ENCODE data around the gene CCDC88B. TPM values are rescaled to one million over a fixed set of nuclear protein-coding genes. Genes with fewer than 3 reads are reported as not detected.

The CCDC88B gene
- total and polyA plus RNA-seq, 2 donors: 2.6 to 10.2 TPM

GRCh38 chr11:64352099-64352994 is 12.3 kb downstream of the CCDC88B start:
- DNase-seq (ENCODE audit: extremely low spot score): no peak
- Histone ChIP-seq H3K4me1 (ENCODE audit: insufficient read depth) (no peaks in the 10 kb centered on the region), H3K36me3 (ENCODE audit: insufficient read depth) (no peaks in the 10 kb centered on the region), H3K4me3 (ENCODE audit: low read depth, low read length) (no peak overlapping the region), H3K27ac (ENCODE audit: low read depth) (no peak overlapping the region)
- WGBS: 92% methylated on average over 33 of the region's 33 CpGs

- no peak for DNase-seq (ENCODE audit: extremely low spot score)
- no peak overlapping the region for H3K27ac ChIP-seq (ENCODE audit: low read depth)
- no peak overlapping the region for H3K4me3 ChIP-seq (ENCODE audit: low read depth, low read length)
- H3K4me1 ChIP-seq (ENCODE audit: insufficient read depth): peaks cover 3% of the 10 kb centered on the region
- 91% methylated on average over 34 of the region's 34 CpGs for WGBS
- no peaks in the 10 kb centered on the region for H3K36me3 ChIP-seq (ENCODE audit: insufficient read depth)
Measured at GRCh38 chr11:64352995-64353714, 13.2 kb downstream of the CCDC88B start.

- Histone ChIP-seq H3K4me1 (ENCODE audit: insufficient read depth) (peaks cover 5% of the 10 kb centered on the region), H3K27ac (ENCODE audit: low read depth) (no peak overlapping the region), H3K36me3 (ENCODE audit: insufficient read depth) (no peaks in the 10 kb centered on the region), H3K4me3 (ENCODE audit: low read depth, low read length) (no peak overlapping the region)
- WGBS: 86% methylated on average over 20 of the region's 20 CpGs
- no peak for DNase-seq (ENCODE audit: extremely low spot score)
Measured at GRCh38 chr11:64353715-64354506, 13.9 kb downstream of the CCDC88B start.

- Histone ChIP-seq H3K4me3 (ENCODE audit: low read depth, low read length) (peak overlapping the region; percentile 19), H3K4me1 (ENCODE audit: insufficient read depth) (peaks cover 5% of the 10 kb centered on the region), H3K27ac (ENCODE audit: low read depth) (no peak overlapping the region), H3K36me3 (ENCODE audit: insufficient read depth) (no peaks in the 10 kb centered on the region)
- 15% methylated on average over 23 of the region's 23 CpGs for WGBS
- no peak for DNase-seq (ENCODE audit: extremely low spot score)
Measured at GRCh38 chr11:64355078-64355940, 15.3 kb downstream of the CCDC88B start.

- H3K36me3 ChIP-seq (ENCODE audit: insufficient read depth): peaks cover 2% of the 10 kb centered on the region
- H3K27ac ChIP-seq (ENCODE audit: low read depth): no peak overlapping the region
- no peak overlapping the region for H3K4me3 ChIP-seq (ENCODE audit: low read depth, low read length)
- no peak for DNase-seq (ENCODE audit: extremely low spot score)
- 85% methylated on average over 25 of the region's 25 CpGs for WGBS
- peaks cover 5% of the 10 kb centered on the region for H3K4me1 ChIP-seq (ENCODE audit: insufficient read depth)
Measured at GRCh38 chr11:64356498-64357411, 16.8 kb downstream of the CCDC88B start.

GRCh38 chr11:64357446-64357845 is 17.4 kb downstream of the CCDC88B start:
- no peak overlapping the region for H3K4me3 ChIP-seq (ENCODE audit: low read depth, low read length)
- WGBS: 94% methylated on average over 6 of the region's 6 CpGs
- DNase-seq (ENCODE audit: extremely low spot score): no peak
- peaks cover 6% of the 10 kb centered on the region for H3K36me3 ChIP-seq (ENCODE audit: insufficient read depth)
- H3K27ac ChIP-seq (ENCODE audit: low read depth): no peak overlapping the region
- peaks cover 5% of the 10 kb centered on the region for H3K4me1 ChIP-seq (ENCODE audit: insufficient read depth)

- peaks cover 5% of the 10 kb centered on the region for H3K4me1 ChIP-seq (ENCODE audit: insufficient read depth)
- no peak for DNase-seq (ENCODE audit: extremely low spot score)
- peaks cover 7% of the 10 kb centered on the region for H3K36me3 ChIP-seq (ENCODE audit: insufficient read depth)
- WGBS: 63% methylated on average over 13 of the region's 13 CpGs
- no peak overlapping the region for H3K27ac ChIP-seq (ENCODE audit: low read depth)
- H3K4me3 ChIP-seq (ENCODE audit: low read depth, low read length): no peak overlapping the region
Measured at GRCh38 chr11:64357904-64358535, 18.0 kb downstream of the CCDC88B start.

- H3K36me3 ChIP-seq (ENCODE audit: insufficient read depth): peaks cover 7% of the 10 kb centered on the region
- H3K4me3 ChIP-seq (ENCODE audit: low read depth, low read length): peak overlapping the region; percentile 83
- no peak for DNase-seq (ENCODE audit: extremely low spot score)
- no peak overlapping the region for H3K27ac ChIP-seq (ENCODE audit: low read depth)
- H3K4me1 ChIP-seq (ENCODE audit: insufficient read depth): peaks cover 5% of the 10 kb centered on the region
- WGBS: 15% methylated on average over 7 of the region's 7 CpGs
Measured at GRCh38 chr11:64358536-64358906, 18.5 kb downstream of the CCDC88B start.

- WGBS: under 1% methylated on average over 70 of the region's 70 CpGs
- Histone ChIP-seq H3K36me3 (ENCODE audit: insufficient read depth) (peaks cover 7% of the 10 kb centered on the region), H3K4me3 (ENCODE audit: low read depth, low read length) (peak within 1 kb of the TSS; percentile 83), H3K4me1 (ENCODE audit: insufficient read depth) (peaks cover 5% of the 10 kb centered on the region), H3K27ac (ENCODE audit: low read depth) (no peak within 1 kb of the TSS)
- no peak for DNase-seq (ENCODE audit: extremely low spot score)
Measured at GRCh38 chr11:64358907-64359711, 19.1 kb downstream of the CCDC88B start, which contains the start of gene RPS6KA4. Gene RPS6KA4, plus strand, starts transcription at chr11:64359162. Its CDS starts 74 bp downstream, at chr11:64359236.

GRCh38 chr11:64359712-64360445 is 19.9 kb downstream of the CCDC88B start:
- Histone ChIP-seq H3K4me1 (ENCODE audit: insufficient read depth) (peaks cover 5% of the 10 kb centered on the region), H3K4me3 (ENCODE audit: low read depth, low read length) (peak overlapping the region; percentile 83), H3K27ac (ENCODE audit: low read depth) (no peak overlapping the region), H3K36me3 (ENCODE audit: insufficient read depth) (peaks cover 7% of the 10 kb centered on the region)
- DNase-seq (ENCODE audit: extremely low spot score): no peak
- 45% methylated on average over 38 of the region's 38 CpGs for WGBS

All from urinary bladder (tissue), 4 donors.